K562 (cell line): ENCODE measurements around the gene PMFBP1. TPM values are rescaled to one million over a fixed set of nuclear protein-coding genes. Genes with fewer than 3 reads are reported as not detected.

Source experiments
- ATAC-seq: fragments of 200-7000 bp; cut with Tn5 transposase; 3 replicates; pipeline ENCODE4 v1.9.1; 2020; ENCODE audit warnings: moderate library complexity
- BruUV-seq: library from RNA; stranded (reverse); fragments of 400-500 nt; replicated peaks from 2 replicates; lab custom pipeline; 2021; lab: Mats Ljungman, UMichigan
- CTCF ChIA-PET: fragments of 300-600 bp; formaldehyde crosslinking; extraction: SDS; loops from one replicate; lab custom pipeline; 2021; ENCODE audit warnings: low intra/inter-chr PET ratio; lab: Yijun Ruan, JAX
- POLR2A ChIA-PET: fragments of 300-600, 350-650 bp; sonication (Branson Sonifier 250); formaldehyde crosslinking; extraction: SDS; loops from one replicate; lab custom pipeline; 2021; ENCODE audit warnings: antibody characterized with exemption, inconsistent platforms; lab: Yijun Ruan, JAX
- DNase-seq, 4 experiments: peaks; one replicate each; pipeline versions ENCODE4 v3.0.0 to v3.0.0-alpha.2; 2011 to 2018; ENCODE audit warnings: low spot score in 3 of 4, mixed read lengths in 3 of 4; ENCODE audit errors: extremely low read depth in 1 of 4
- FAIRE-seq: peaks from 2 replicates; lab custom pipeline; 2011; peaks lifted over from hg19 to GRCh38; lab: Jason Lieb, UNC
- H2AFZ ChIP-seq: 2 replicates; pipeline ENCODE4 v1.6.0; 2011; ENCODE audit warnings: low read depth, low read length, control low read depth, inconsistent platforms
- H3K27ac ChIP-seq: fragments of 200-600 bp; 3 replicates; pipeline ENCODE4 v1.8.0; 2011; ENCODE audit warnings: low read depth, mild to moderate bottlenecking, control low read depth, inconsistent platforms, low read length, moderate library complexity, mixed read lengths; ENCODE audit errors: extremely low read depth
- H3K27me3 ChIP-seq, 2 experiments: fragments of 300-600 bp in 1 of 2; 2 replicates in 1 of 2; 3 replicates in 1 of 2; pipeline versions ENCODE4 v1.6.0 to v1.8.0; 2011; ENCODE audit warnings: inconsistent platforms in 2 of 2, low read length in 2 of 2, mild to moderate bottlenecking in 1 of 2, mixed read lengths in 1 of 2, moderate library complexity in 1 of 2; ENCODE audit not compliant: control insufficient read depth in 2 of 2, insufficient read depth in 2 of 2
- H3K36me3 ChIP-seq: fragments of 300-600 bp; 3 replicates; pipeline ENCODE4 v1.8.0; 2011; ENCODE audit warnings: mild to moderate bottlenecking, low read length, inconsistent platforms; ENCODE audit not compliant: control insufficient read depth, insufficient read depth
- H3K4me1 ChIP-seq, 2 experiments: fragments of 200-600 bp in 1 of 2; replicated peaks in 1 of 2; 2 replicates in 1 of 2; 3 replicates in 1 of 2; pipeline versions ENCODE4 v1.5.1 to v1.8.0; 2011; ENCODE audit warnings: inconsistent platforms in 2 of 2, low read length in 2 of 2, mild to moderate bottlenecking in 1 of 2, mixed read lengths in 1 of 2, moderate library complexity in 1 of 2; ENCODE audit not compliant: control insufficient read depth in 2 of 2, insufficient read depth in 2 of 2
- H3K4me2 ChIP-seq: 2 replicates; pipeline ENCODE4 v1.6.1; 2011; ENCODE audit warnings: low read length, control low read depth, inconsistent platforms, mixed read lengths; ENCODE audit not compliant: insufficient read depth
- H3K4me3 ChIP-seq: fragments of 200-600 bp; sonication (generic), shearing (Covaris generic); 2 replicates; pipeline ENCODE4 v1.5.1; 2016; ENCODE audit warnings: control low read depth, inconsistent platforms
- H3K79me2 ChIP-seq: fragments of 200-600 bp; 3 replicates; pipeline ENCODE4 v1.8.0; 2011; ENCODE audit warnings: low read length, inconsistent platforms; ENCODE audit not compliant: control insufficient read depth, insufficient read depth
- H3K9ac ChIP-seq, 2 experiments: 2 replicates each; pipeline versions ENCODE4 v1.6.0 to v1.6.1; 2011; ENCODE audit warnings: low read depth in 2 of 2, low read length in 2 of 2, control low read depth in 1 of 2, inconsistent platforms in 1 of 2, mild to moderate bottlenecking in 1 of 2, mixed read lengths in 1 of 2; ENCODE audit not compliant: insufficient read depth in 1 of 2
- H3K9me1 ChIP-seq: one replicate; pipeline ENCODE4 v1.6.0; 2011; ENCODE audit warnings: inconsistent platforms, mild to moderate bottlenecking, low read length, moderate library complexity; ENCODE audit not compliant: control insufficient read depth, insufficient read depth
- H3K9me3 ChIP-seq: replicated peaks from 2 replicates; pipeline ENCODE4 v1.5.1; 2011; ENCODE audit warnings: low read depth, low read length, inconsistent platforms; ENCODE audit not compliant: control insufficient read depth, insufficient read depth
- H4K20me1 ChIP-seq: replicated peaks from 2 replicates; pipeline ENCODE4 v1.6.1; 2011; ENCODE audit warnings: low read length, inconsistent platforms, mixed read lengths; ENCODE audit not compliant: control insufficient read depth, insufficient read depth
- BDP1 ChIP-seq: IDR thresholded peaks from 3 replicates; pipeline ENCODE4 v1.6.1; 2011; ENCODE audit not compliant: insufficient read length, insufficient read depth
- GTF2F1 ChIP-seq: IDR thresholded peaks from 2 replicates; pipeline ENCODE4 v1.6.1; 2011; ENCODE audit warnings: low read depth, low read length, improper control_type of control experiment
- HCFC1 ChIP-seq: IDR thresholded peaks from 2 replicates; pipeline ENCODE4 v1.6.1; 2012; ENCODE audit warnings: low read depth, low read length, improper control_type of control experiment
- KDM5B ChIP-seq: fragments of 200-600 bp; sonication (generic); IDR thresholded peaks from 2 replicates; pipeline ENCODE4 v1.6.1; 2012; ENCODE audit warnings: low read depth, mild to moderate bottlenecking, moderate library complexity, low read length, control low read depth, inconsistent platforms; ENCODE audit not compliant: insufficient replicate concordance
- MAFK ChIP-seq: IDR thresholded peaks from 2 replicates; pipeline ENCODE4 v1.6.1; 2011; ENCODE audit warnings: low read length, improper control_type of control experiment
- RBFOX2 ChIP-seq: fragments of 200-400 bp; formaldehyde crosslinking; IDR thresholded peaks from 2 replicates; pipeline ENCODE4 v1.6.1; 2017; ENCODE audit warnings: low read depth, mild to moderate bottlenecking, low read length, moderate library complexity
- RHOXF2B ChIP-seq: fragments of 250-450 bp; sonication (Bioruptor Pico); conservative IDR thresholded peaks from 2 replicates; pipeline ENCODE4 v1.5.1; 2021
- SMAD4 ChIP-seq: fragments of 250-450 bp; sonication (Bioruptor Pico); conservative IDR thresholded peaks from 2 replicates; pipeline ENCODE4 v1.8.0; 2021; ENCODE audit warnings: inconsistent platforms, mild to moderate bottlenecking, moderate library complexity
- SMARCE1 ChIP-seq: fragments of 450-650 bp; IDR thresholded peaks from 2 replicates; pipeline ENCODE4 v1.7.1; 2016; ENCODE audit warnings: mild to moderate bottlenecking
- STAT5B ChIP-seq: fragments of 250-450 bp; sonication (Bioruptor Pico); IDR thresholded peaks from 2 replicates; pipeline ENCODE4 v1.8.0; 2021; ENCODE audit warnings: mild to moderate bottlenecking, inconsistent platforms
- SUPT5H ChIP-seq: fragments of 450-650 bp; IDR thresholded peaks from 2 replicates; pipeline ENCODE4 v1.6.1; 2016
- TCF15 ChIP-seq: fragments of 250-450 bp; sonication (Bioruptor Pico); IDR thresholded peaks from 2 replicates; pipeline ENCODE4 v1.8.0; 2022; ENCODE audit warnings: moderate library complexity, mild to moderate bottlenecking, inconsistent platforms
- TEAD1 ChIP-seq, 2 experiments: fragments of 450-650 bp in 1 of 2; sonication (generic) in 1 of 2; formaldehyde crosslinking; IDR thresholded peaks; 2 replicates each; pipeline versions ENCODE4 v1.4.0 to v1.8.0; 2020 to 2022; ENCODE audit warnings: mild to moderate bottlenecking in 2 of 2, missing genetic modification reagents in 1 of 2
- ZBED1 ChIP-seq: IDR thresholded peaks from 2 replicates; pipeline ENCODE4 v1.6.1; 2014
- ZFP36 ChIP-seq: fragments of 150-350 bp; IDR thresholded peaks from 2 replicates; pipeline ENCODE4 v1.6.1; 2018; ENCODE audit warnings: low read length, low read depth; ENCODE audit not compliant: partially characterized antibody
- ZNF197 ChIP-seq: fragments of 200-800 bp; sonication (Bioruptor generic); IDR thresholded peaks from 2 replicates; pipeline ENCODE4 v1.6.1; 2016; ENCODE audit warnings: low read depth, missing genetic modification characterization, missing compliant biosample characterization
- ZNF282 ChIP-seq: sonication (generic); formaldehyde crosslinking; IDR thresholded peaks from 2 replicates; pipeline ENCODE4 v1.8.1; 2023; ENCODE audit warnings: missing genetic modification reagents
- ZNF3 ChIP-seq: fragments of 250-450 bp; sonication (Bioruptor Pico); IDR thresholded peaks from 2 replicates; pipeline ENCODE4 v1.5.0; 2021; ENCODE audit warnings: mild to moderate bottlenecking, moderate library complexity
- ZNF347 ChIP-seq: fragments of 450-650 bp; formaldehyde crosslinking; IDR thresholded peaks from 2 replicates; pipeline ENCODE4 v1.4.0; 2020; ENCODE audit warnings: low read depth, mild to moderate bottlenecking, moderate library complexity
- ZNF41 ChIP-seq: fragments of 250-450 bp; sonication (Bioruptor Pico); conservative IDR thresholded peaks from 2 replicates; pipeline ENCODE4 v1.4.0; 2020; ENCODE audit warnings: mild to moderate bottlenecking
- ZNF444 ChIP-seq: fragments of 250-450 bp; sonication (Bioruptor Pico); IDR thresholded peaks from 2 replicates; pipeline ENCODE4 v1.4.0; 2020; ENCODE audit warnings: mild to moderate bottlenecking, moderate library complexity
- ZNF75A ChIP-seq: fragments of 450-650 bp; formaldehyde crosslinking; IDR thresholded peaks from 2 replicates; pipeline ENCODE4 v1.4.0; 2020; ENCODE audit warnings: mild to moderate bottlenecking
- ZNF830 ChIP-seq: fragments of 250-450 bp; sonication (Bioruptor Pico); IDR thresholded peaks from 2 replicates; pipeline ENCODE4 v1.5.0; 2021; ENCODE audit warnings: mild to moderate bottlenecking
- WGBS: fragments of 100-300 bp; shearing (Covaris generic); methylation state at CpG from one replicate; pipeline ENCODE4 v1.1.6; 2016; ENCODE audit warnings: low coverage, mixed read lengths; ENCODE audit not compliant: insufficient coverage; ENCODE audit errors: missing lambda C conversion rate; 5-methylcytosine and 5-hydroxymethylcytosine counted together
- in situ Hi-C: fragments of 300-500 bp; cut with MboI; formaldehyde crosslinking; loops from 4 replicates; pipeline ENCODE4 v1.15.0; 2018; ENCODE audit warnings: inconsistent platforms, mixed read lengths
- intact Hi-C: fragments of 100-400 bp; cut with micrococcal nuclease; formaldehyde crosslinking; loops from 2 replicates; pipeline ENCODE4 v1.14.2; 2022
- polyA plus RNA-seq, 8 experiments: library from polyadenylated mRNA; depleted of rRNA in 4 of 8; stranded (reverse) in 5 of 8; unstranded in 3 of 8; fragments of >200 nt; fragmentation: Nextera tagmentation in 2 of 8; fragmentation: Illumina TruSeq in 1 of 8; extraction: Ambion mirVana in 2 of 8; extraction: Trizol in 1 of 8; gene quantifications; 2 replicates each; pipeline versions ENCODE4 v1.2.1 to v1.2.3, GENCODE V29; 2011 to 2014; ENCODE audit warnings: inconsistent platforms in 1 of 8, missing spikeins in 1 of 8
- total RNA-seq, 7 experiments: library from RNA; depleted of rRNA in 6 of 7; stranded (reverse); fragments of >200 nt in 6 of 7; fragmentation: Illumina TruSeq in 2 of 7; extraction: Trizol in 2 of 7; gene quantifications; 2 replicates each; pipeline versions ENCODE4 v1.2.1 to v1.2.3, GENCODE V29; 2011 to 2021; ENCODE audit warnings: low replicate concordance in 1 of 7
- TF ChIP-seq, protein P1 (sequence below): fragments of 450-650 bp; IDR thresholded peaks from 2 replicates; pipeline ENCODE4 v1.6.1; 2016; ENCODE audit warnings: borderline replicate concordance

PMFBP1 gene
- total and polyA plus RNA-seq, 9 of the 15 experiments (the other 6 are each of a cell fraction or from before 2014, with no cell fraction given): 0.13 to 0.91 (median 0.47) TPM

- TF ChIP-seq KDM5B (no peak), ZFP36 (no peak), ZNF830 (CRISPR knock-in tag) (no peak), TEAD1 (CRISPR knock-in tag; IDR thresholded peaks at IDR 0.05) (no peak), RHOXF2B (CRISPR knock-in tag) (no peak), SUPT5H (no peak), ZNF41 (no peak), ZNF282 (CRISPR knock-in tag) (no peak)
Measured at GRCh38 chr16:72159801-72160200, 12.2 kb downstream of the PMFBP1 start (continued).

DNA sequence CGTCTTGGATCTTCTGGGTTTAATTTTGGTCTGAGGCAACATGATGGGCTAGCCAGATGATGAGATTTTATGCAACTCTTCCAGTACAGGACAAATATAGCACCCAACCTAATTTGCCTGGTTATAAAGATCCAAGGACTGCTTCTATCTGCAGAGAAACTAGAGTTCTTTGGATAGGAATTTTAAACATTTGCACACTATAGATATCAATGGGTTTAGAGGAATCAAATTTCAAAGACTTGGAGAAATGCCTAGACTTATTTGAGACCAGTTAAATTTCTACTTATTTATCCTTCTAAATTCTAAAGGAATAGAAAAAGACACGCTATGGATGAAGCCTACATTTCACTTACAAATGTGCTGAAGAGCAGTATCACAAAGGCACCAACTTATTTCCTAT lies 12.6 kb downstream of the PMFBP1 start:
- H2AFZ ChIP-seq: no peak overlapping the region
- in situ Hi-C loops (no loop called here), intact Hi-C loops (loop anchor here (10.0 kb wide), 1 partner anchor 95 kb away; the partner anchor contains the start of gene HPR)
- H3K9me3 ChIP-seq: no peaks in the 10 kb centered on the region
- no peak overlapping the region for H3K27ac ChIP-seq
- no peak overlapping the region for H3K9ac ChIP-seq
- FAIRE-seq (no peak), DNase-seq (no peak), ATAC-seq (no peak)
- no peak overlapping the region for H3K4me2 ChIP-seq
- no peaks in the 10 kb centered on the region for H3K9me1 ChIP-seq
- ChIA-PET CTCF (no interaction called here), POLR2A (no interaction called here)
- no peaks in the 10 kb centered on the region for H4K20me1 ChIP-seq
- H3K4me3 ChIP-seq: no peak overlapping the region
- H3K4me1 ChIP-seq: no peaks in the 10 kb centered on the region
- 0% methylated on average over 2 of the region's 2 CpGs for WGBS
- H3K79me2 ChIP-seq: no peaks in the 10 kb centered on the region
- H3K36me3 ChIP-seq: no peaks in the 10 kb centered on the region
- H3K27me3 ChIP-seq: peaks cover 0 to 10% of the 10 kb centered on the region in 2 experiments; a peak in 3 of 5 replicates
- TF ChIP-seq, protein P1, sequence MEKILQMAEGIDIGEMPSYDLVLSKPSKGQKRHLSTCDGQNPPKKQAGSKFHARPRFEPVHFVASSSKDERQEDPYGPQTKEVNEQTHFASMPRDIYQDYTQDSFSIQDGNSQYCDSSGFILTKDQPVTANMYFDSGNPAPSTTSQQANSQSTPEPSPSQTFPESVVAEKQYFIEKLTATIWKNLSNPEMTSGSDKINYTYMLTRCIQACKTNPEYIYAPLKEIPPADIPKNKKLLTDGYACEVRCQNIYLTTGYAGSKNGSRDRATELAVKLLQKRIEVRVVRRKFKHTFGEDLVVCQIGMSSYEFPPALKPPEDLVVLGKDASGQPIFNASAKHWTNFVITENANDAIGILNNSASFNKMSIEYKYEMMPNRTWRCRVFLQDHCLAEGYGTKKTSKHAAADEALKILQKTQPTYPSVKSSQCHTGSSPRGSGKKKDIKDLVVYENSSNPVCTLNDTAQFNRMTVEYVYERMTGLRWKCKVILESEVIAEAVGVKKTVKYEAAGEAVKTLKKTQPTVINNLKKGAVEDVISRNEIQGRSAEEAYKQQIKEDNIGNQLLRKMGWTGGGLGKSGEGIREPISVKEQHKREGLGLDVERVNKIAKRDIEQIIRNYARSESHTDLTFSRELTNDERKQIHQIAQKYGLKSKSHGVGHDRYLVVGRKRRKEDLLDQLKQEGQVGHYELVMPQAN: no peak
- no peak for TF ChIP-seq STAT5B (CRISPR knock-in tag)
- no peak for TF ChIP-seq SMARCE1
- no peak for TF ChIP-seq BDP1
- no peak for TF ChIP-seq MAFK
- no peak for TF ChIP-seq ZNF197 (CRISPR knock-in tag)
- no peak for TF ChIP-seq TCF15
- no peak for TF ChIP-seq ZNF75A (CRISPR knock-in tag)
- no peak for TF ChIP-seq HCFC1
- TF ChIP-seq RBFOX2: no peak
- no peak for TF ChIP-seq SMAD4 (CRISPR knock-in tag)
- no peak for TF ChIP-seq GTF2F1
- no peak for TF ChIP-seq ZBED1
- no peak for TF ChIP-seq ZNF444 (CRISPR knock-in tag)
- TF ChIP-seq ZNF347 (CRISPR knock-in tag): no peak
- no peak for TF ChIP-seq ZNF3 (CRISPR knock-in tag)
- TF ChIP-seq, all 486 proteins: peak for 0
- no TSS peak for BruUV-seq
